ENCODE data around the gene C14orf93.

The C14orf93 gene

DNA sequence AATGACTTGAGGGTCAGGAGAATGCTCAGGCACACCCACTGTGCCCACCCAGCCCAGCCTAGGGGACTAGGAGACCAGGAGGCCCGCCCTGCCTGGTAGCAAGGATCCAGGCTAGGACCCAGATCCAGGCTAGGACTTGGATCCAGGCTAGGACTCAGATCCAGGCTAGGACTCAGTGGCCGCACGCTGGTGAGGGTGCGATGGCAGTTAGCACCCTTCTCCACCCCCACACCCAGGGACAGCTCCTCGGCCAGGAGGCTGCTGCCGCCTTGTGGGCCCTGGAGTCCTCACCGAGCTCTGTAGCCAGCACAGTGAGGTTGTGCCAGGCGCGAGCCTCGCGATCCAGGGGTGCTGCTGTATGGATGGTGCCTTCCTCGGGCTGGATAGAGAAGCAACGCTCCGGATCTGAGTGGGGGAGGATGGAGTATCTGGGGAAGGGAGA is 42.3 kb upstream of the C14orf93 start:
- TF ChIP-seq POLR2A (IDR thresholded peaks at IDR 0.05; ENCODE audit: low read length) (no peak), GATA1 (IDR thresholded peaks at IDR 0.05; ENCODE audit: low read depth, low read length) (no peak)

DNA sequence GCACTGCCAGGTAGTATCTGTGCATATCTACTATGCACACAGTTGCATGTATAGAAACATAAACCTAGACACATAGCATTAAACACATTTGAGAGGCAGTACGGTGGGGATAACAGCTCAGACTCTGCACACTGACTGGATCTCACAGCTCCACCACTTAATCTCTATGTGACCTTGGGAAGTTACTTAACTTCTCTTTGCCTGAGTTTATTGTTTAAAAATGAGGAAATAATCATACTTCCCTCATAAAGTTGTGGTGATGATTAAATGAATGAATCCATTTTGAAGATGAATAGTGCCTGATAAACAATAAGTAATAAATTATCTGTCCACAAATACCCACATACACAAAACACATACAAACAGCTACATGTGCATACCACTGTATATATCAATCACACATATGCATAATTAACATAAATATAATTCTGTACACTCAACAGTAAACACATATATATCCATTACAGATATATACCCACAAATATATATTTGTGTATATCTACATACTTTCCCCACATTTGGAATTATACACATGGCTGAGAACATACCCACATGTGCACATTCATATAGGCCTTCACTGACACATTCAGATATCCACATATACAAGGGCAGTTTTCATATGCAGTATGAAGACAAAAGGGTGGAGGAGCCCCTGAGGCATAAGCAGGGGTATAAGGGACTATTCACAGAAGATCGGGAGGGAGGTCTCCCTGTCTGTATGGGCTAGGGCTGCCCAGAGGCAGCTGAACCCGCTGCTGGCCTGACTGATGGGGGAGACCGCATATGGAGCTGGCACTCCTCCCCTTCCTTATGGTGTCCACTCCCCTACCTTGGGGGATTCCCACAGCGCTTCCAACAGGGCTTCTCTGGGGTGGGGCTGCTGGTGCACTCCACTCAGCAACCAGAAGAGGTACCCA is 41.5 kb upstream of the C14orf93 start:
- TF ChIP-seq GATA1 (IDR thresholded peaks at IDR 0.05; ENCODE audit: low read depth, low read length) (no peak), POLR2A (IDR thresholded peaks at IDR 0.05; ENCODE audit: low read length) (no peak)
- no peak for DNase-seq

More for the DNA sequence above, 42.3 kb upstream of the C14orf93 start:
- no peak for DNase-seq

DNA sequence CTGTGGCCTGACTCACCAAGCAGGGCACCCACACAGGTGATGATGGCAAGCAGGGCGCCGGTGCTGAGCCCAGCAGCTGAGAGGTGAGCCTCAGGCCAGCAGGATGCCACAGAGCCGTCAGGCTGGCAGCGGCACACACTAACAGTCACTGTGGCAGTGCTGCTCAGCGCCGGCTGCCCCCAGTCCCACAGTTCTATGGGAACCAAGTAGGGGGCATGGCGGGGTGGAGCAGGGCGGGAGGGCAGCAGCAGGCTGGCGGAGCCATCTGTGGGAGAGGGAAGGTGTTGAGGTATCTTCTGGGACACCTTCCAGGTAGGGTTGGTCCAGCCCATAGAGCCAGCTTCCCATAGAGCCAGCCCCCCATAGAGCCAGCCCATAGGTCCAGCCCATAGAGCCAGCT is 39.1 kb upstream of the C14orf93 start:
- TF ChIP-seq POLR2A (IDR thresholded peaks at IDR 0.05; ENCODE audit: low read length) (no peak), GATA1 (IDR thresholded peaks at IDR 0.05; ENCODE audit: low read depth, low read length) (no peak)
- DNase-seq: no peak

DNA sequence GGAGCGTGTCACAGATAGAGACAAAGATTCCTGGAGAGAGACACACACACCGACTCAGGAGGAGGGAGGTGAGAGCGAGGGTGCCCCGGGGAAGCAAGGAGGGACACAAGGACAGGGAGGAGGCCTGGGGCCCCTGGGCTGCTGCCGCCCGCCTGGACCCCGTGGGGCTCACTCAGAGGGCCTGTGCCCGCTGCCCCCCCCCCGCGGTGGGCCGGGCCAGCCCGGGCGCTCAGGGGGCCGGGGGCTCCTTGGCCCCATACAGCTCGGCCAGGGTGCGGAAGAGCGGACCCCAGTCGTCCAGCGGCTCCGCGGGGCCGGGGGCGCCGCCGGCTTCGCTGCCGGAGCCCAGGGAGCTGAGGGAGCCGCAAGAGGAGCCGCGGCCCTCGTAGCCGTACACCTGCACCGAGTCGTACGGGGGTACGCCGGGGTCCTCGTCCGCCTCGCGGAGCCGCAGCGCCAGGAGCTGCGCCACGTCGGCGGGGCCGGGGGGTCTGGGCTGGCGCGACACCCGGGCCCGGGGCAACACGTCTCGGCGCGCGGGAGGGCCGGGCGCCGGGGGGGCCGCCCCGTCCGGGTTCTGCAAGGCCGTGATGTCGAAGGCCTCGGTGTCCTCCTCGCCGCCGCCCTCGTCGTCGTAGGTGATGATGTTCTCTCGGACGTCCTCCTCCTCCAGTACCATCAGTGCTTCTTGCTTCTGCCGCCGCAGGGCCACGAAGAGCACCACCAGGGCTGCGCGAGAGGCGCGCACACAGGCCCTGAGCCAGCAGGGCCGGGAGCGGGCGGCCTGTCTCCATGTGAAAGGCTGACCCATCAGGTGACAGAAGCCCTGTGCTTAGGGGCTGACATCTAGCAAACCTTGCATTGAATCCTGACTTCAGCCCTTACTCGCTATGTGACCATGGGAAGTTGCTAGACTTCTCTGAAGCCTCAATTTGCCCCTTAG is 38.1 kb upstream of the C14orf93 start:
- no peak for DNase-seq
- TF ChIP-seq GATA1 (IDR thresholded peaks at IDR 0.05; ENCODE audit: low read depth, low read length) (no peak), POLR2A (IDR thresholded peaks at IDR 0.05; ENCODE audit: low read length) (no peak)

DNA sequence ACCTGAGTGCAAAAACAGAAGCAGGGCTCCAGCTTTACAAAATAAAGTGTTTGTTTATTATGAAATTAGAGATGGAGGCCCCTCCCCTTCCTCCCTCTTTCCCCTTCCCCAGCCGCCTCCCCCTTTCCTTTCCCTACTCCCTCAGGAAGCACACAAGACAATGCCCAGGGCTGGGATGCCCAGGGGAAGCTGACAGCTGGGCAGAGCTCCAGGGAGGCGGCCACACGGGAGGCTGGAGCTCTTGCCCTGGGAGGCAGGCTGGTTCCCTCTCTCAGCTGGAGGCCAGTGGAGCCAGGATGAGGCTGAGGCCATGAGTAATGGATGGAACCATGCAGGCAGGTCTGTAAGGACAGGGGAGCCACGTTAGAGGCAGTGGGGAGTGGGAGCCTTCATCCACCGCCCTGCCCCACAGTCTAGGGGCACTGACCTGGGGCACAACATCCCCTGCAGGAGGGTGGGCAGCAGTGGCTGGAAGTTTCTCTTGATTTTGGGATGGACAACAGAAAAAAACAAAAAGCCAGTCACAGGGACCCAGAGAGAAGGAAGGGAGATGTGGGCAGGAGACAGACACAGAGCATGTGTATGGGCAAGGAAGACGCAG is 37.2 kb upstream of the C14orf93 start:
- DNase-seq: no peak
- no peak for TF ChIP-seq GATA1 (IDR thresholded peaks at IDR 0.05; ENCODE audit: low read depth, low read length)
- TF ChIP-seq POLR2A (IDR thresholded peaks at IDR 0.05; ENCODE audit: low read length): no peak

DNA sequence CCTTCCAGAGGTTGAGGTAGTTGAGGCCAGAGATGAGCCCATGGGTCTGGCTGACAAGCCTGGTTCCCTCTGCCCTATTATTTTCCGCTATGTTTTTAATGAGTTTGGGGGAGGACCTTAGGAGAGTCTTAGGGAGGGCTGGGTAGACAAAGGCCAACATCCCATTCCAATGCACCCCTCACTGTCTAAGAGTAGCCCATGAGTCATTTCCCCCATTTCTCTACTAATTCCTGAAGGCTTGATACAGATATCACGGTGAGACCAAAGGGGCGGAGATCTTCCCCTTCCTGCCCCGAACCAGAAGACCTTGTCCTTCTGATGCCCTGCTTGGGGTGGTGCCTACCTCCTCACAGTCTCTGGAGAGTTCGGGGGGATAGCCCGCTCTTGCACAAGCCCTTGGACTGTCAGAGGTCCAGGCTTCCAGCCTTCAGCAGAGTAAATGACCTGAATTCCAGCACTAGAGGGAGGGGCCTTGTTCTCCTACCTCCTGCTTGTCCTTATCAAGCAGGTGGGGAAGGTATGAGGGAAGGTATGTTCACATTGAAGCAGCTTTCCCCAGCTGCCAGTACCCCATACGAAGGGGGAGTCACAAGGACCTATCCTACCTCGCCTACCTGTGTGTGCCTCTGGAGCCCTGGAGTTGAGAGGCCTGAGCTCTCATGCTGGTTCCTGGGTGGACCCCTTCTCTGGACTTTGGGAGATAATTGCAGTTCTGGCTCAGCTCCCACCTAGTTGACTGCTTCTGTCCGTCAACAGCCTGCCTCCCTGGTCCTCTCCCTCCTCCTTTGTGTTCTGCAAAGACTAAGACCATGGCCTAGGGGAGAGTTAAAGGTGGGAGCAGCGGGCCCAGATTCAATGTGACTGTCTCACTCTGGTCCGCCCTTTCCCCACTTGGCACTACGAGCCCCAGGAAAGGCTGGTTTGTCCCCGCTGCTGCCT is 35.7 kb upstream of the C14orf93 start:
- DNase-seq: no peak
- no peak for TF ChIP-seq POLR2A (IDR thresholded peaks at IDR 0.05; ENCODE audit: low read length)
- TF ChIP-seq GATA1 (IDR thresholded peaks at IDR 0.05; ENCODE audit: low read depth, low read length): no peak

DNA sequence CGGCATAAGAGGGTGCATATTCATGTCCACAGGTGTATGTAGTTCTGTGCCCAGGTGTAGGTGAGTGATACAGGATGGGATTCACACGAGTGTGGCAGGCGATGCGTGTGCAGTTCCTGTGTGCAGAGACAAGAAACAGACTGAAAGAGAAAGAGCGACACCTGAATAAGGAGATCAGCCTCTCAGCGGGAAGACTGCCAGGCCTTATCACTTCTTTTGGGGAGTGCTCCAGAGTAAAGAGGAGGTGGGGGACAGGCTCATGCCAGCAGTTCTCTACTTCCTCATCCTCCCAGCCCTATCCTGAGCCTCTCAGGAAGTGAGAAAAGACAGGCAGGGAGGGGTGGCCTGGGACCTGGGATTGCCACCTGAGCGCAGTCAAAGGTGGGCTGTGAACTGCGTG is 34.9 kb upstream of the C14orf93 start:
- DNase-seq: no peak
- TF ChIP-seq GATA1 (IDR thresholded peaks at IDR 0.05; ENCODE audit: low read depth, low read length) (no peak), POLR2A (IDR thresholded peaks at IDR 0.05; ENCODE audit: low read length) (no peak)

DNA sequence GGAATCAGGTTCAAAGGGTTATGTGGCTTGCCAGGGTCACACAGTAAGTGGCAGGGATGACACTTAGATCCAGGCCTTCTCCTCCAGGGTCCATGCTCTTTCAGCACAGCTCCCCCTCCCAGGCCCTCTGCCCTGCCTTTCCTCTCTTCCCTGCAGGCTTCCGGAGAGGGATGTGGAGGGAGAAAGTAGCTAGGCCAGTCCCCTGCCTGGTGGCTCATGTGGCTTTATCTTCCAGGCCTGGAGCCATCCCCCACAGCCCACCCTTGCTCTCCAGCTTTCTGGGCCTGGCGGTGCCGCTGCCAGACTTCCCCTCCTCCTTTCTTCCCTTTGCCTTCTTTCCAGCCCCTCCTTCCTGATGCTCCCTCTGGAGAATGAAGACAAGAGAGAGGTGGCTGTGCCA is 33.8 kb upstream of the C14orf93 start:
- TF ChIP-seq POLR2A (IDR thresholded peaks at IDR 0.05; ENCODE audit: low read length) (no peak), GATA1 (IDR thresholded peaks at IDR 0.05; ENCODE audit: low read depth, low read length) (no peak)
- DNase-seq: no peak

DNA sequence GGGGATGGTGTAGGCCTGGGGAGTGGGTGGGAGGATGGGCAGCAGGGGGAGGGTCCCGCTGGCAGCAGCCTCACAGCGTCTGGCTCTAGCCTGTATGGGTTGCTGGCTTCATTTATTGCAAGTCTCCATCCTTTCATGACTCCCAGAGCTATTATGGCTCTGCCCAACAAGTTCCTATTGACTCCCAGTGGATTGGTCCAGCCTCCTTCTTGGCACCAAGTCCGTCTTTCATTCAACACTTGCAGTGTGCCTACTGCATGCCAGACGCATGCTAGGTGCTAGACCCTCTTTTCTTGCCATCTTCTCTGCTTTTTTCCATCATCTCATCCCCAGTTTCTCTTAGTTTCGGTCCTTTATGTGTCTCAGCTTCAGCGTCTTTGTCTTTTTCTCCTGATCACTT is 33.2 kb upstream of the C14orf93 start:
- DNase-seq: no peak
- TF ChIP-seq POLR2A (IDR thresholded peaks at IDR 0.05; ENCODE audit: low read length): no peak
- no peak for TF ChIP-seq GATA1 (IDR thresholded peaks at IDR 0.05; ENCODE audit: low read depth, low read length)

DNA sequence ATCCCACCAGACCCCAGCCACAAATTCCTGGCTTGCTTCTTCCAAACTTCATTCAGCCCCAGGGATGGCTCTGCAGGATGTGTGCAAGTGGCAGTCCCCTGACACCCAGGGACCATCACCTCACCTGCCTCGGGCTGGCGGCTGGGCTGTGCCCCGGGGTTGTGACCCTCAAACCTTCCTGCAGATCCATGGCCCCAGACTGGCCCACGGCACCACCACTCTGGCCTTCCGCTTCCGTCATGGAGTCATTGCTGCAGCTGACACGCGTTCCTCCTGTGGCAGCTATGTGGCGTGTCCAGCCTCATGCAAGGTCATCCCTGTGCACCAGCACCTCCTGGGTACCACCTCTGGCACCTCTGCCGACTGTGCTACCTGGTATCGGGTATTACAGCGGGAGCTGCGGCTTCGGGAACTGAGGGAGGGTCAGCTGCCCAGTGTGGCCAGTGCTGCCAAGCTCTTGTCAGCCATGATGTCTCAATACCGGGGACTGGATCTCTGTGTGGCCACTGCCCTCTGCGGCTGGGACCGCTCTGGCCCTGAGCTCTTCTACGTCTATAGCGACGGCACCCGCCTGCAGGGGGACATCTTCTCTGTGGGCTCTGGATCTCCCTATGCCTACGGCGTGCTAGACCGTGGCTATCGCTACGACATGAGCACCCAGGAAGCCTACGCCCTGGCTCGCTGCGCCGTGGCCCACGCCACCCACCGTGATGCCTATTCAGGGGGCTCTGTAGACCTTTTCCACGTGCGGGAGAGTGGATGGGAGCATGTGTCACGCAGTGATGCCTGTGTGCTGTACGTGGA is 32.4 kb upstream of the C14orf93 start, which contains the start of gene PSMB11:
Gene PSMB11 (plus strand): TSS at position 51 of the 804 bp plus-strand sequence. CDS start 14 bp downstream, at position 65.
- no peak for TF ChIP-seq GATA1 (IDR thresholded peaks at IDR 0.05; ENCODE audit: low read depth, low read length)
- TF ChIP-seq POLR2A (IDR thresholded peaks at IDR 0.05; ENCODE audit: low read length): no peak
- DNase-seq: no peak

DNA sequence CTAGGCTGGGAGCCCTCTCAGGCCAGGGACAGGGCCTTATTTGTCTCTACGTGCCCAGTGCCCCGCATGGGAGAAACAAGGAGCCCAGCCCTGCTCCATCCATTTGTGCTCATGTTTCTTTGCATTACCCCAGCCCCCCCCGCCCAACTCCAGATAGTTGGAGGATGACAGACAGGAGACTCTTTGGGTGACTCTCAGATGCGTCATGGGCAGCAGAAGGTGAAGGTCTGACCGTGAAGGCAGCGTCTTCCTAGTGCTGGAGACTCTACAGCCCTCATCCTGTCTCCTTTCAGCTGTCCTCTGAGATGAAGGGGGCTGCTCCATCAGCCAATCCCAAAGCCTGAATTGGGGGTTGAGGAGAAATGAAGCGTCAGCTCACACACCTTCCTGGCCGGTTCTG is 31.8 kb upstream of the C14orf93 start:
- TF ChIP-seq POLR2A (IDR thresholded peaks at IDR 0.05; ENCODE audit: low read length): no peak
- TF ChIP-seq GATA1 (IDR thresholded peaks at IDR 0.05; ENCODE audit: low read depth, low read length): no peak
- no peak for DNase-seq

DNA sequence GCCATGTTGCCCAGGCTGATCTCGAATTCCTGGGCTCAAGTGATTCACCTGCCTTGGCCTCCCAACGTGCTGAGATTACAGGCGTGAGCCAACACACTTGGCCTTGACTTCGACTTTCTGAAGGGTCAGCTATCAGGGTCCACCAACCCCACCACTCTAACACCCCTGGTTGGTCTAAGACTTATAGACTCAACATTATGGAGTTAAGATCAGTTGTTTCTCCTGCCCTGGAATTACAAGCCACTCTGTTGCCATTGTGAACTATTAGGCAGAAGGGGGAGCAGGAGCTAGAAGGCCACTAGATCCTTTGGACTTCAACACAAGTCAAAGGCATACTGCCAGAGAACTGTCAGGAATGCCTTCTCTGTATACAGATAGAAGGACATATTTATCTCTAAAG is 30.2 kb upstream of the C14orf93 start:
- TF ChIP-seq POLR2A (IDR thresholded peaks at IDR 0.05; ENCODE audit: low read length) (no peak), GATA1 (IDR thresholded peaks at IDR 0.05; ENCODE audit: low read depth, low read length) (no peak)

More for the DNA sequence above, 30.2 kb upstream of the C14orf93 start:
- DNase-seq: no peak
